22Rv1 (cell line): Measurements from ENCODE around the gene CDH24.
A peak's percentile ranks its signal among the peaks of the same experiment; 100 is the strongest.

ENCODE experiments used
- CTCF ChIP-seq: fragments of 450-650 bp; IDR thresholded peaks from 2 replicates; pipeline ENCODE4 v1.5.1; 2017; ENCODE audit warnings: mild to moderate bottlenecking
- ZFX ChIP-seq: fragments of 450-650 bp; IDR thresholded peaks from 2 replicates; pipeline ENCODE4 v1.6.1; 2017; ENCODE audit warnings: antibody characterized with exemption, borderline replicate concordance

GRCh38 chr14:23057757-23058653, 685 bp upstream of the CDH24 start:
- peak; percentile 95 for TF ChIP-seq CTCF
- no peak for TF ChIP-seq ZFX
